VCaP (cell line): ENCODE results near the gene ROR2.

Experiments used
- H3K27ac ChIP-seq: fragments of 450-650 bp; 2 replicates; pipeline ENCODE4 v1.5.1; 2017
- TF ChIP-seq, protein P1 (sequence below): fragments of 450-650 bp; conservative IDR thresholded peaks from 2 replicates; pipeline ENCODE4 v1.5.1; 2017; ENCODE audit warnings: mild to moderate bottlenecking, moderate library complexity

ROR2 gene

DNA sequence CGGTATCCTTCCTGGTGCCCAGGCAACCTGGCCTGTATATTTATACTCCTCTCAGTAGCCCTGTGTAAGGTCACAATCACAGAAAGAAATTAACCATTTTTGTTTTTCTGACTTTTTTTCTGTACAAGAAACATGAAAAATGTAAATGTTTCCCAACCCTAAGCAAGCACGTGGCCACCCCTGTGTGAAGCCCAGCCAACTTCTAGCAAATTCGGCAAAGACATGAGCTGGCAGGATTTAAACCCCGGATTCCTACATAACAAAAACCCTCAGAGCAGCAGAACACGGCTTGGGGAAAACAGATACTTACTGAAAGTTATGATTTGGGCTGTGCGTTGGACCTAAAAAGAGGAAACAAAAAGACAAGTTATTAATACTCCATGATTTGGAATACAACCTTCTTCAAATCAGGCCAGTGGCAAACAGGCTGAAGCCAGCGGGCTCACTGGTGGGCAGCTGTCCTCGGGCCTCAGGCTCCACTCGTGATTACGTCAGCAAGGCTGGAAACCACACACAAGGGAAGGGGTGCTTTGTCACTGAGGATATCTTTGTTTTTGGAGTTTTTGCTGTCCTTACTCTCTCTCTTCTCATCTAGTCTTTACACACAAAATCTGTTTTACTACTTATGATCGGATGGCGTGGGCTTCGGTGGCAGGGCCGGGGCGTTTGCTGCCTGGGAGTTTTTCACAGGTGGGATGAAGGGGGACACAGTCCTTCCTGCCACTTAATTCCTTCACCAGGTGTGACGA lies 194.1 kb downstream of the ROR2 start:
- H3K27ac ChIP-seq, result no peak overlapping the region
- TF ChIP-seq, protein P1, sequence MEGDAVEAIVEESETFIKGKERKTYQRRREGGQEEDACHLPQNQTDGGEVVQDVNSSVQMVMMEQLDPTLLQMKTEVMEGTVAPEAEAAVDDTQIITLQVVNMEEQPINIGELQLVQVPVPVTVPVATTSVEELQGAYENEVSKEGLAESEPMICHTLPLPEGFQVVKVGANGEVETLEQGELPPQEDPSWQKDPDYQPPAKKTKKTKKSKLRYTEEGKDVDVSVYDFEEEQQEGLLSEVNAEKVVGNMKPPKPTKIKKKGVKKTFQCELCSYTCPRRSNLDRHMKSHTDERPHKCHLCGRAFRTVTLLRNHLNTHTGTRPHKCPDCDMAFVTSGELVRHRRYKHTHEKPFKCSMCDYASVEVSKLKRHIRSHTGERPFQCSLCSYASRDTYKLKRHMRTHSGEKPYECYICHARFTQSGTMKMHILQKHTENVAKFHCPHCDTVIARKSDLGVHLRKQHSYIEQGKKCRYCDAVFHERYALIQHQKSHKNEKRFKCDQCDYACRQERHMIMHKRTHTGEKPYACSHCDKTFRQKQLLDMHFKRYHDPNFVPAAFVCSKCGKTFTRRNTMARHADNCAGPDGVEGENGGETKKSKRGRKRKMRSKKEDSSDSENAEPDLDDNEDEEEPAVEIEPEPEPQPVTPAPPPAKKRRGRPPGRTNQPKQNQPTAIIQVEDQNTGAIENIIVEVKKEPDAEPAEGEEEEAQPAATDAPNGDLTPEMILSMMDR, result no peak

DNA sequence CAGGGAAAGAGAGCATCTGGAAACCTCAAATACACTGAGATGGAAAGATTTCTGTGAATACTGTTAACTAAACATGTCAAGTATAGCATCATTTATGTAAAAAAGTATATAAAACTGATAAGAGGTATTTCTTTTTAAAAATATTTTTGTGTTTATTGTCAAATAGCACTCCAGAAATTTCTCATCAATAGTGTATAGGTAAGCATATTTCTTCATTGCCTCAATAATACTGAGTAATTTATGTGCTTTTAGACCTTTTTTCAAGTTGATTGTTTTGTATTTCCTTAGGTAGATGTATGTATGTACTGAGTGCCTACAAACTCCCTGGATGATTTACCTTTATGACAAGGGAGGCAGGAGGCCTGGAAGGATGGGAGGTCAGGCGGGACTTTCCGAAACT lies 196.3 kb downstream of the ROR2 start:
- TF ChIP-seq, protein P1, result no peak
- H3K27ac ChIP-seq, result no peak overlapping the region

DNA sequence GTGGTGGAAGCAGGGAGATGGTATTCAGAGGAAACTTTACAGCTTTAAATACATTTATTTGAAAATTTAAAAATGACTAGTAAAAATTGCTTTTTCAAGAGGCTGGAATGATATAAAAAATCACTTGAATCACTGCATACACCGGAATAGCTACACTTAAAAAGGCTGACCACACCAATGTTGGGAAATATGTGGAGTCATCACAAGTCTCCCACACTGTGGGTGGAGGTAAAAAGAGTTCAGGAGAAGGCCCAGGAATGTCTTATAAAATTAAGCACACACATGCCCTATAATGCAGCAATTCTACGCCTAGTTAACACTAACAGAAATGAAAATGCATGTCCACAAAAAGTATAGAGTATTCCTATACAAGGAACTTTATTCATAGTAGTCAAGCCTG lies 198.1 kb downstream of the ROR2 start:
- H3K27ac ChIP-seq, result no peak overlapping the region
- TF ChIP-seq, protein P1, result no peak

DNA sequence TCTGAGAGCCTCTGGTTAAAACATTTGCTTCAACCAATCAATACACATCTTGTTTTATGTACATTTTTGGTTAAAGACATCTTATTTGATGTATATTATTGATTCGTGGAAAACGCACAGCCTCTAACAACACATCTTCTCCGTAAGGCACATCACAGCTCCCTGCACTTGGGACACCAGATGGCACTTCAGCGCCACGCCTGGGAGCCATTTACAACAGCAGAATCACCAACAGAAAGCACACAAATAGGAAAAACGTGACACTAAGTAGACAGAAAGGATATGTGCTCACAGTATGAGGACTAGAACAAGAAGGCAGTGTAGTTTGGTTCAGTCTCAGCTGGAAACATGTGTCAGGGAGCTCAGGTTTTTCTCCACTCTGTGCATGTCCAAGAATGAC lies 199.7 kb downstream of the ROR2 start:
- no peak overlapping the region for H3K27ac ChIP-seq
- TF ChIP-seq, protein P1, result peak; percentile 36

DNA sequence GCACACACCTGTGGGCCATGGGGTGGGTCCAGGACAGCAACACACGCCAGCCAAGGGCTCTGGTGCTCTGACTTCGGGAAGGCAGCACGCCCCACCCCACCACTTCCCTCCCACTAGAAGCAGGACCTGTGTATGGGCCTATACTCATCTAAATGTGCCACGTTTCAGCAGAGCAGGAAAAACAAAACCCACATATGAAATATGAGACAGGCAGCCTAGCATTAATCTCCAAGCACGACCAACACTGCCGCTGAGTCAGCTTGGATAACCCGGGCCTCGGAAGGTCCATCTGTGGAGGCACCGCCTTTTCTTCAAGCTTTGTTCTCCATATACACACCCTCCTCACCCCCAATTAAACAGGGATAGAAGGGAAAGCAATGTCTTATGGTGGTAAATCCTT lies 203.1 kb downstream of the ROR2 start:
- H3K27ac ChIP-seq, result no peak overlapping the region
- TF ChIP-seq, protein P1, result no peak

DNA sequence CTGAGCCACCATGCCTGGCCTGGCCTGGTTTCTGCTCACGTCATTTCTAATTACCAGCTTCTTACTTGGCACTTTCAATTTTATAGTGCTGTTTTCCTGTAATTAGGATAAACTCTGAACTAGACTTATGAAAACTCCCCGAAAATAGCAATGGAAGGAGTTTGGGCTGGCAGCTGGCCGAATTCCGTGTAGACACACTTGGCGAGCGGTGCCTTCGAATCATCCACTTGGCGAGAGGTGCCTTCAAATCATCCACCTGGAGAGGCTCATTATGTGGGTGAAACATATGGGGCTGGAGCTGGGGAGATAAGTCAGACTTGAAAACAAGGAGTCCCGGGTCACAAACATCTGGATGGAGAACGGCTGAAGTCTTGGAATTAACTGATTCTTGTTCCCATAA lies 203.7 kb downstream of the ROR2 start:
- no peak overlapping the region for H3K27ac ChIP-seq
- TF ChIP-seq, protein P1, result no peak

DNA sequence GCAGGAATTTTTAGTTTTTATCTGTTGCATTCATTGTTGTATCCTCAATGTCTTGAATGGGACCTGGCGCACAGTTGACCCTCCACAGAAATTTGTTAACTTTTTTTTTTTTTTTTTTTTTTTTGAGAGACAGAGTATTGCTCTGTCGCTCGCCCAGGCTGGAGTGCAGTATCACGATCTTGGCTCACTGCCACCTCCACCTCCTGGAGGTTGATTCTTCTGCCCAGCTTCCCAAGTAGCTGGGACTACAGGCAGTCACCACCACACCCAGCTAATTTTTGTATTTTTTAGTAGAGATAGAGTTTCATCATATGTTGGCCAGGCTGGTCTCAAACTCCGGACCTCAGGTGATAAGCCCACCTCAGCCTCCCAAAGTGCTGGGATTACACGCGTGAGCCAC lies 205.9 kb downstream of the ROR2 start:
- no peak overlapping the region for H3K27ac ChIP-seq
- TF ChIP-seq, protein P1, result no peak
